Esophagus mucosa (tissue), 1 donor: Measurements from ENCODE around the gene TMEM63A. TPM values are rescaled to one million over a fixed set of nuclear protein-coding genes. Genes with fewer than 3 reads are reported as not detected.
"Not testable (repeated sequence)": the region's sequence is repeated elsewhere in the genome, so short reads cannot be mapped to it uniquely, and the experiment has no call there.

Experiments used
- ATAC-seq: fragments of 200-7000 bp; cut with Tn5 transposase; one replicate; pipeline ENCODE4 v1.9.1; 2020
- total RNA-seq: library from RNA; stranded (reverse); gene quantifications from one replicate; pipeline ENCODE4 v1.2.4, GENCODE V29; 2023
- donor health status: DM: yes; HTN: yes; CAD: no.

Gene TMEM63A
- 23.0 TPM for total RNA-seq

GRCh38 chr1:225881959-225882693, at the start of gene TMEM63A:
TSS of gene TMEM63A (minus strand) at chr1:225882380. CDS start at chr1:225877580, 4,800 bp downstream.
- ATAC-seq = peak; percentile 87

- no peak for ATAC-seq
Observed at GRCh38 chr1:225931270-225932136, 49.3 kb upstream of the TMEM63A start.

- ATAC-seq = no peak
Observed at GRCh38 chr1:225930566-225930965, 48.4 kb upstream of the TMEM63A start.

GRCh38 chr1:225929462-225929861, 47.3 kb upstream of the TMEM63A start:
- not testable (repeated sequence) for ATAC-seq

GRCh38 chr1:225928186-225929175, 46.3 kb upstream of the TMEM63A start:
- ATAC-seq = no peak

GRCh38 chr1:225926551-225927113, 44.5 kb upstream of the TMEM63A start:
- no peak for ATAC-seq

GRCh38 chr1:225923692-225924555, 41.7 kb upstream of the TMEM63A start, which contains the start of gene PYCR2:
TSS of gene PYCR2 (minus strand) at chr1:225924250. CDS start at chr1:225924110, 140 bp downstream.
- ATAC-seq = peak; percentile 94

- no peak for ATAC-seq
Observed at GRCh38 chr1:225923381-225923691, 41.2 kb upstream of the TMEM63A start.

GRCh38 chr1:225921734-225922709, 39.8 kb upstream of the TMEM63A start:
- ATAC-seq = peak; percentile 82

- peak; percentile 8 for ATAC-seq
Observed at GRCh38 chr1:225919906-225920305, 37.7 kb upstream of the TMEM63A start.

- no peak for ATAC-seq
Observed at GRCh38 chr1:225918280-225918679, 36.1 kb upstream of the TMEM63A start.

GRCh38 chr1:225917536-225917935, 35.4 kb upstream of the TMEM63A start:
- ATAC-seq = peak; percentile 79

GRCh38 chr1:225917101-225917500, 34.9 kb upstream of the TMEM63A start:
- ATAC-seq = no peak

- ATAC-seq = peak; percentile 24
Observed at GRCh38 chr1:225915538-225915991, 33.4 kb upstream of the TMEM63A start.

- no peak for ATAC-seq
Observed at GRCh38 chr1:225914947-225915346, 32.8 kb upstream of the TMEM63A start.

- no peak for ATAC-seq
Observed at GRCh38 chr1:225914391-225914790, 32.2 kb upstream of the TMEM63A start.

- peak; percentile 33 for ATAC-seq
Observed at GRCh38 chr1:225911191-225912130, 29.3 kb upstream of the TMEM63A start.

GRCh38 chr1:225909477-225909876, 27.3 kb upstream of the TMEM63A start:
- no peak for ATAC-seq

GRCh38 chr1:225908773-225909172, 26.6 kb upstream of the TMEM63A start:
- no peak for ATAC-seq
